HepG2 (cell line): ENCODE measurements around the gene NUCB1.
"Not testable (repeated sequence)": the region's sequence is repeated elsewhere in the genome, so short reads cannot be mapped to it uniquely, and the experiment has no call there.

ENCODE experiments used
- MED1 ChIP-seq: sonication (generic); formaldehyde crosslinking; IDR thresholded peaks from 2 replicates; pipeline ENCODE4 v1.4.0; 2020; ENCODE audit warnings: missing genetic modification reagents
- MXI1 ChIP-seq: IDR thresholded peaks from 3 replicates; pipeline ENCODE4 v1.6.1; 2012; ENCODE audit warnings: low read depth, low read length, inconsistent platforms, borderline replicate concordance
- ZNF430 ChIP-seq: sonication (generic); formaldehyde crosslinking; IDR thresholded peaks from 2 replicates; pipeline ENCODE4 v1.9.0; 2021; ENCODE audit warnings: mild to moderate bottlenecking, missing genetic modification reagents
- TF ChIP-seq, protein P1 (sequence below): sonication (generic); formaldehyde crosslinking; IDR thresholded peaks from 2 replicates; pipeline ENCODE4 v1.5.0; 2020; ENCODE audit warnings: mild to moderate bottlenecking, missing genetic modification reagents, moderate library complexity

DNA sequence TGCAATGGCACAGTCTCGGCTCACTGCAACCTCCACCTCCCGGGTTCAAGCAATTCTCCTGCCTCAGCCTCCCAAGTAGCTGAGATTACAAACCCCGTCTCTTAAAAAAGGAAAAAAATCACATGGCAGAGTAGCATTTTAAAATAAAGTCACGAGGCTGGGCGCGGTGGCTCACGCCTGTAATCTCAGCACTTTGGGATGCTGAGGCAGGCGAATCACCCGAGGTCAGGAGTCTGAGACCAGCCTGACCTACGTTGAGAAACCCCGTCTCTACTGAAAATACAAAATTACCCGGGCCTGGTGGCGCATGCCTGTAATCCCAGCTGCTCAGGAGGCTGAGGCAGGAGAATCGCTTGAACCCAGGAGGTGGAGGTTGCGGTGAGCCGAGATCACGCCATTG lies 27.6 kb downstream of the NUCB1 start:
- TF ChIP-seq, protein P1, sequence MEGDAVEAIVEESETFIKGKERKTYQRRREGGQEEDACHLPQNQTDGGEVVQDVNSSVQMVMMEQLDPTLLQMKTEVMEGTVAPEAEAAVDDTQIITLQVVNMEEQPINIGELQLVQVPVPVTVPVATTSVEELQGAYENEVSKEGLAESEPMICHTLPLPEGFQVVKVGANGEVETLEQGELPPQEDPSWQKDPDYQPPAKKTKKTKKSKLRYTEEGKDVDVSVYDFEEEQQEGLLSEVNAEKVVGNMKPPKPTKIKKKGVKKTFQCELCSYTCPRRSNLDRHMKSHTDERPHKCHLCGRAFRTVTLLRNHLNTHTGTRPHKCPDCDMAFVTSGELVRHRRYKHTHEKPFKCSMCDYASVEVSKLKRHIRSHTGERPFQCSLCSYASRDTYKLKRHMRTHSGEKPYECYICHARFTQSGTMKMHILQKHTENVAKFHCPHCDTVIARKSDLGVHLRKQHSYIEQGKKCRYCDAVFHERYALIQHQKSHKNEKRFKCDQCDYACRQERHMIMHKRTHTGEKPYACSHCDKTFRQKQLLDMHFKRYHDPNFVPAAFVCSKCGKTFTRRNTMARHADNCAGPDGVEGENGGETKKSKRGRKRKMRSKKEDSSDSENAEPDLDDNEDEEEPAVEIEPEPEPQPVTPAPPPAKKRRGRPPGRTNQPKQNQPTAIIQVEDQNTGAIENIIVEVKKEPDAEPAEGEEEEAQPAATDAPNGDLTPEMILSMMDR (CRISPR knock-in tag) = not testable (repeated sequence)
- not testable (repeated sequence) for TF ChIP-seq MED1; MXI1; ZNF430 (CRISPR knock-in tag)
